K562 (cell line): ENCODE measurements around the gene SCART1. TPM values are rescaled to one million over a fixed set of nuclear protein-coding genes. Genes with fewer than 3 reads are reported as not detected.

Experiments used
- ATAC-seq: fragments of 200-7000 bp; cut with Tn5 transposase; 3 replicates; pipeline ENCODE4 v1.9.1; 2020; ENCODE audit warnings: moderate library complexity
- BruUV-seq: library from RNA; stranded (reverse); fragments of 400-500 nt; replicated peaks from 2 replicates; lab custom pipeline; 2021; lab: Mats Ljungman, UMichigan
- CTCF ChIA-PET: fragments of 300-600 bp; formaldehyde crosslinking; extraction: SDS; loops from one replicate; lab custom pipeline; 2021; ENCODE audit warnings: low intra/inter-chr PET ratio; lab: Yijun Ruan, JAX
- POLR2A ChIA-PET: fragments of 300-600, 350-650 bp; sonication (Branson Sonifier 250); formaldehyde crosslinking; extraction: SDS; loops from one replicate; lab custom pipeline; 2021; ENCODE audit warnings: antibody characterized with exemption, inconsistent platforms; lab: Yijun Ruan, JAX
- DNase-seq, 4 experiments: peaks; one replicate each; pipeline versions ENCODE4 v3.0.0 to v3.0.0-alpha.2; 2011 to 2018; ENCODE audit warnings: low spot score in 3 of 4, mixed read lengths in 3 of 4; ENCODE audit errors: extremely low read depth in 1 of 4
- FAIRE-seq: peaks from 2 replicates; lab custom pipeline; 2011; peaks lifted over from hg19 to GRCh38; lab: Jason Lieb, UNC
- H2AFZ ChIP-seq: 2 replicates; pipeline ENCODE4 v1.6.0; 2011; ENCODE audit warnings: low read depth, low read length, control low read depth, inconsistent platforms
- H3K27ac ChIP-seq: fragments of 200-600 bp; 3 replicates; pipeline ENCODE4 v1.8.0; 2011; ENCODE audit warnings: low read depth, mild to moderate bottlenecking, control low read depth, inconsistent platforms, low read length, moderate library complexity, mixed read lengths; ENCODE audit errors: extremely low read depth
- H3K27me3 ChIP-seq, 2 experiments: fragments of 300-600 bp in 1 of 2; 2 replicates in 1 of 2; 3 replicates in 1 of 2; pipeline versions ENCODE4 v1.6.0 to v1.8.0; 2011; ENCODE audit warnings: inconsistent platforms in 2 of 2, low read length in 2 of 2, mild to moderate bottlenecking in 1 of 2, mixed read lengths in 1 of 2, moderate library complexity in 1 of 2; ENCODE audit not compliant: control insufficient read depth in 2 of 2, insufficient read depth in 2 of 2
- H3K36me3 ChIP-seq: fragments of 300-600 bp; 3 replicates; pipeline ENCODE4 v1.8.0; 2011; ENCODE audit warnings: mild to moderate bottlenecking, low read length, inconsistent platforms; ENCODE audit not compliant: control insufficient read depth, insufficient read depth
- H3K4me1 ChIP-seq, 2 experiments: fragments of 200-600 bp in 1 of 2; replicated peaks in 1 of 2; 2 replicates in 1 of 2; 3 replicates in 1 of 2; pipeline versions ENCODE4 v1.5.1 to v1.8.0; 2011; ENCODE audit warnings: inconsistent platforms in 2 of 2, low read length in 2 of 2, mild to moderate bottlenecking in 1 of 2, mixed read lengths in 1 of 2, moderate library complexity in 1 of 2; ENCODE audit not compliant: control insufficient read depth in 2 of 2, insufficient read depth in 2 of 2
- H3K4me2 ChIP-seq: 2 replicates; pipeline ENCODE4 v1.6.1; 2011; ENCODE audit warnings: low read length, control low read depth, inconsistent platforms, mixed read lengths; ENCODE audit not compliant: insufficient read depth
- H3K4me3 ChIP-seq: fragments of 200-600 bp; sonication (generic), shearing (Covaris generic); 2 replicates; pipeline ENCODE4 v1.5.1; 2016; ENCODE audit warnings: control low read depth, inconsistent platforms
- H3K79me2 ChIP-seq: fragments of 200-600 bp; 3 replicates; pipeline ENCODE4 v1.8.0; 2011; ENCODE audit warnings: low read length, inconsistent platforms; ENCODE audit not compliant: control insufficient read depth, insufficient read depth
- H3K9ac ChIP-seq, 2 experiments: 2 replicates each; pipeline versions ENCODE4 v1.6.0 to v1.6.1; 2011; ENCODE audit warnings: low read depth in 2 of 2, low read length in 2 of 2, control low read depth in 1 of 2, inconsistent platforms in 1 of 2, mild to moderate bottlenecking in 1 of 2, mixed read lengths in 1 of 2; ENCODE audit not compliant: insufficient read depth in 1 of 2
- H3K9me1 ChIP-seq: one replicate; pipeline ENCODE4 v1.6.0; 2011; ENCODE audit warnings: inconsistent platforms, mild to moderate bottlenecking, low read length, moderate library complexity; ENCODE audit not compliant: control insufficient read depth, insufficient read depth
- H3K9me3 ChIP-seq: replicated peaks from 2 replicates; pipeline ENCODE4 v1.5.1; 2011; ENCODE audit warnings: low read depth, low read length, inconsistent platforms; ENCODE audit not compliant: control insufficient read depth, insufficient read depth
- H4K20me1 ChIP-seq: replicated peaks from 2 replicates; pipeline ENCODE4 v1.6.1; 2011; ENCODE audit warnings: low read length, inconsistent platforms, mixed read lengths; ENCODE audit not compliant: control insufficient read depth, insufficient read depth
- DDX20 ChIP-seq: fragments of 450-650 bp; IDR thresholded peaks from 2 replicates; pipeline ENCODE4 v1.6.1; 2016; ENCODE audit warnings: missing genetic modification characterization, low read depth, mild to moderate bottlenecking, missing compliant biosample characterization, moderate library complexity
- DEAF1 ChIP-seq: fragments of 450-650 bp; formaldehyde crosslinking; IDR thresholded peaks from 2 replicates; pipeline ENCODE4 v1.4.0; 2020; ENCODE audit warnings: mild to moderate bottlenecking, moderate library complexity
- ESRRA ChIP-seq: fragments of 450-650 bp; IDR thresholded peaks from 2 replicates; pipeline ENCODE4 v1.6.1; 2014; ENCODE audit warnings: low read depth, mild to moderate bottlenecking, moderate library complexity, borderline replicate concordance
- HOXB6 ChIP-seq: fragments of 250-450 bp; sonication (Bioruptor Pico); IDR thresholded peaks from 2 replicates; pipeline ENCODE4 v1.5.1; 2022; ENCODE audit warnings: mild to moderate bottlenecking, borderline replicate concordance
- RERE ChIP-seq: sonication (generic); formaldehyde crosslinking; IDR thresholded peaks from 2 replicates; pipeline ENCODE4 v1.8.0; 2023; ENCODE audit warnings: missing genetic modification reagents, mild to moderate bottlenecking, borderline replicate concordance
- RHOXF2B ChIP-seq: fragments of 250-450 bp; sonication (Bioruptor Pico); conservative IDR thresholded peaks from 2 replicates; pipeline ENCODE4 v1.5.1; 2021
- SAFB ChIP-seq: fragments of 200-400 bp; formaldehyde crosslinking; IDR thresholded peaks from 2 replicates; pipeline ENCODE4 v1.6.1; 2017; ENCODE audit warnings: low read depth, low read length, borderline replicate concordance
- SAFB2 ChIP-seq: fragments of 200-400 bp; formaldehyde crosslinking; IDR thresholded peaks from 2 replicates; pipeline ENCODE4 v1.6.1; 2018; ENCODE audit warnings: borderline replicate concordance, low read length, low read depth, moderate library complexity; ENCODE audit not compliant: severe bottlenecking
- TBL1XR1 ChIP-seq, 2 experiments: IDR thresholded peaks; 2 replicates each; pipeline ENCODE4 v1.6.1; 2012; ENCODE audit warnings: improper control_type of control experiment in 2 of 2, low read length in 2 of 2, mild to moderate bottlenecking in 1 of 2
- YY1 ChIP-seq, 3 experiments: IDR thresholded peaks; 2 replicates each; pipeline ENCODE4 v1.6.1; 2011; ENCODE audit warnings: low read length in 2 of 3, mild to moderate bottlenecking in 2 of 3, moderate library complexity in 2 of 3, borderline replicate concordance in 1 of 3, control low read depth in 1 of 3, low read depth in 1 of 3; ENCODE audit not compliant: insufficient read depth in 3 of 3, insufficient replicate concordance in 2 of 3, control insufficient read depth in 1 of 3, insufficient read length in 1 of 3; ENCODE audit errors: extremely low read depth in 1 of 3
- WGBS: fragments of 100-300 bp; shearing (Covaris generic); methylation state at CpG from one replicate; pipeline ENCODE4 v1.1.6; 2016; ENCODE audit warnings: low coverage, mixed read lengths; ENCODE audit not compliant: insufficient coverage; ENCODE audit errors: missing lambda C conversion rate; 5-methylcytosine and 5-hydroxymethylcytosine counted together
- in situ Hi-C: fragments of 300-500 bp; cut with MboI; formaldehyde crosslinking; loops from 4 replicates; pipeline ENCODE4 v1.15.0; 2018; ENCODE audit warnings: inconsistent platforms, mixed read lengths
- intact Hi-C: fragments of 100-400 bp; cut with micrococcal nuclease; formaldehyde crosslinking; loops from 2 replicates; pipeline ENCODE4 v1.14.2; 2022
- polyA plus RNA-seq, 8 experiments: library from polyadenylated mRNA; depleted of rRNA in 4 of 8; stranded (reverse) in 5 of 8; unstranded in 3 of 8; fragments of >200 nt; fragmentation: Nextera tagmentation in 2 of 8; fragmentation: Illumina TruSeq in 1 of 8; extraction: Ambion mirVana in 2 of 8; extraction: Trizol in 1 of 8; gene quantifications; 2 replicates each; pipeline versions ENCODE4 v1.2.1 to v1.2.3, GENCODE V29; 2011 to 2014; ENCODE audit warnings: inconsistent platforms in 1 of 8, missing spikeins in 1 of 8
- total RNA-seq, 7 experiments: library from RNA; depleted of rRNA in 6 of 7; stranded (reverse); fragments of >200 nt in 6 of 7; fragmentation: Illumina TruSeq in 2 of 7; extraction: Trizol in 2 of 7; gene quantifications; 2 replicates each; pipeline versions ENCODE4 v1.2.1 to v1.2.3, GENCODE V29; 2011 to 2021; ENCODE audit warnings: low replicate concordance in 1 of 7
- TF ChIP-seq, protein P1 (sequence below): sonication (generic); formaldehyde crosslinking; IDR thresholded peaks from 2 replicates; pipeline ENCODE4 v1.8.0; 2022; ENCODE audit warnings: mild to moderate bottlenecking, missing genetic modification reagents

SCART1 gene
- total and polyA plus RNA-seq, 9 of the 15 experiments (the other 6 are each of a cell fraction or from before 2014, with no cell fraction given), result 0.18 to 6.5 (median 4.5) TPM

- no peaks in the 10 kb centered on the region; a peak in 1 of 5 replicates for H3K27me3 ChIP-seq
- in situ Hi-C loops (no loop called here), intact Hi-C loops (no loop called here)
- H3K9ac ChIP-seq, result no peak overlapping the region
- peaks cover 4% of the 10 kb centered on the region; the same call in 1 of the 2 replicates for H3K9me3 ChIP-seq
- no peaks in the 10 kb centered on the region for H3K36me3 ChIP-seq
- ChIA-PET CTCF (no interaction called here), POLR2A (interaction anchor here (0.5 kb wide), 1 partner anchor 12 kb away, joined by 3 read pairs; no protein-coding TSS in a partner anchor)
- ATAC-seq (no peak), DNase-seq (no peak), FAIRE-seq (no peak)
- no peaks in the 10 kb centered on the region for H3K9me1 ChIP-seq
- no peak overlapping the region for H3K4me3 ChIP-seq
- H3K4me2 ChIP-seq, result no peak overlapping the region
- H4K20me1 ChIP-seq, result no peaks in the 10 kb centered on the region
- no peak overlapping the region for H3K27ac ChIP-seq
- WGBS, result 29% methylated on average over 28 of the region's 80 CpGs
- H3K79me2 ChIP-seq, result no peaks in the 10 kb centered on the region
- peaks cover 0 to 12% of the 10 kb centered on the region in 2 experiments; a peak in 1 of 5 replicates for H3K4me1 ChIP-seq
- H2AFZ ChIP-seq, result no peak overlapping the region
- BruUV-seq, result no TSS peak
- no peak for TF ChIP-seq DEAF1 (CRISPR knock-in tag)
- no peak for TF ChIP-seq DDX20 (tag)
- TF ChIP-seq SAFB, result no peak
- TF ChIP-seq ESRRA, result no peak
- TF ChIP-seq SAFB2, result no peak
- TF ChIP-seq RHOXF2B (CRISPR knock-in tag), result no peak
- no peak for TF ChIP-seq TBL1XR1 (IDR thresholded peaks at IDR 0.05; ENCODE audit: low read length in 2 of 2)
- TF ChIP-seq, protein P1, sequence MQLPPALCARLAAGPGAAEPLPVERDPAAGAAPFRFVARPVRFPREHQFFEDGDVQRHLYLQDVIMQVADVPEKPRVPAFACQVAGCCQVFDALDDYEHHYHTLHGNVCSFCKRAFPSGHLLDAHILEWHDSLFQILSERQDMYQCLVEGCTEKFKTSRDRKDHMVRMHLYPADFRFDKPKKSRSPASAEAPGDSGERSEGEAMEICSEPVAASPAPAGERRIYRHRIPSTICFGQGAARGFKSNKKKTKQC, result no peak
- no peak for TF ChIP-seq YY1 (IDR thresholded peaks at IDR 0.05; ENCODE audit: borderline replicate concordance in 1 of 3, control insufficient read depth in 1 of 3, extremely low read depth in 1 of 3, insufficient read depth in 3 of 3, insufficient read length in 1 of 3, insufficient replicate concordance in 2 of 3, low read depth in 1 of 3, low read length in 2 of 3)
- no peak for TF ChIP-seq HOXB6 (CRISPR knock-in tag)
- no peak for TF ChIP-seq RERE (CRISPR knock-in tag)
Observed at GRCh38 chr10:133445751-133446708, 7.7 kb upstream of the SCART1 start.
